HCT116 (cell line): ENCODE results near the gene PLD5. TPM values are rescaled to one million over a fixed set of nuclear protein-coding genes. Genes with fewer than 3 reads are reported as not detected.

ENCODE experiments used
- ATAC-seq: fragments of 200-7000 bp; cut with Tn5 transposase; 2 replicates; pipeline ENCODE4 v1.9.1; 2020; ENCODE audit warnings: mild to moderate bottlenecking, moderate library complexity
- BruUV-seq: library from RNA; stranded (reverse); fragments of 400-500 nt; replicated peaks from 2 replicates; lab custom pipeline; 2021; lab: Mats Ljungman, UMichigan
- CTCF ChIA-PET: fragments of 300-600 bp; sonication (Branson Sonifier 250); formaldehyde crosslinking; loops from one replicate; lab custom pipeline; 2021; ENCODE audit warnings: antibody characterized with exemption; lab: Charles Lee
- POLR2A ChIA-PET: fragments of 300-600, 350-600 bp; sonication (Branson Sonifier 250); formaldehyde crosslinking; loops from one replicate; lab custom pipeline; 2021; ENCODE audit warnings: antibody characterized with exemption; lab: Charles Lee
- RAD21 ChIA-PET, 2 experiments: fragments of 300-600 bp; sonication (Branson Sonifier 250); formaldehyde crosslinking; loops; one replicate each; lab custom pipeline; 2023; ENCODE audit warnings: low total read pairs in 2 of 2; ENCODE audit not compliant: uncharacterized antibody in 2 of 2, unreplicated experiment in 2 of 2, low non-redundant PET in 1 of 2; lab: Charles Lee
- DNase-seq: peaks from one replicate; pipeline ENCODE4 v3.0.0-alpha.2; 2010; ENCODE audit warnings: low read depth, low spot score
- H2AFZ ChIP-seq: fragments of 200-600 bp; shearing (Covaris generic), sonication (generic); 2 replicates; pipeline ENCODE4 v1.6.1; 2017; ENCODE audit warnings: low read depth, mixed run types, mixed read lengths, antibody characterized with exemption, low read length; ENCODE audit not compliant: poor library complexity, severe bottlenecking
- H3K27ac ChIP-seq: 2 replicates; pipeline ENCODE4 v1.5.1; 2012; ENCODE audit warnings: low read depth, low read length
- H3K27me3 ChIP-seq: fragments of 200-600 bp; sonication (generic); 2 replicates; pipeline ENCODE4 v1.6.1; 2016; ENCODE audit warnings: mixed run types, low read length, mixed read lengths; ENCODE audit not compliant: insufficient read depth
- H3K36me3 ChIP-seq, 2 experiments: fragments of 200-500 bp in 1 of 2; fragments of 200-600 bp in 1 of 2; sonication (Bioruptor generic) in 1 of 2; sonication (generic) in 1 of 2; 2 replicates each; pipeline versions ENCODE4 v1.5.1 to v1.6.1; 2014 to 2016; ENCODE audit warnings: low read length in 2 of 2, inconsistent platforms in 1 of 2, mixed read lengths in 1 of 2, mixed run types in 1 of 2; ENCODE audit not compliant: insufficient read depth in 2 of 2, control insufficient read depth in 1 of 2
- H3K4me1 ChIP-seq, 2 experiments: fragments of 200-600 bp in 1 of 2; sonication (generic) in 1 of 2; 2 replicates each; pipeline versions ENCODE4 v1.5.1 to v1.6.1; 2012 to 2017; ENCODE audit warnings: low read length in 2 of 2, inconsistent platforms in 1 of 2, mild to moderate bottlenecking in 1 of 2, mixed read lengths in 1 of 2, mixed run types in 1 of 2, moderate library complexity in 1 of 2; ENCODE audit not compliant: insufficient read depth in 2 of 2, control insufficient read depth in 1 of 2
- H3K4me2 ChIP-seq: fragments of 200-600 bp; sonication (generic); 2 replicates; pipeline ENCODE4 v1.6.1; 2017; ENCODE audit warnings: mixed run types, low read length, mixed read lengths
- H3K4me3 ChIP-seq, 2 experiments: fragments of 200-600 bp in 1 of 2; sonication (generic) in 1 of 2; replicated peaks in 1 of 2; 2 replicates each; pipeline ENCODE4 v1.5.1; 2011 to 2016; ENCODE audit warnings: low read length in 2 of 2, control low read depth in 1 of 2, low read depth in 1 of 2, mild to moderate bottlenecking in 1 of 2, mixed read lengths in 1 of 2, mixed run types in 1 of 2
- H3K79me2 ChIP-seq: fragments of 200-600 bp; sonication (generic); 2 replicates; pipeline ENCODE4 v1.6.1; 2017; ENCODE audit warnings: mild to moderate bottlenecking, mixed run types, low read length, moderate library complexity, mixed read lengths; ENCODE audit not compliant: insufficient read depth
- H3K9ac ChIP-seq: fragments of 200-600 bp; sonication (generic); 2 replicates; pipeline ENCODE4 v1.6.1; 2016; ENCODE audit warnings: low read length, mixed read lengths
- H3K9me2 ChIP-seq: fragments of 200-600 bp; sonication (generic), shearing (Covaris generic); 2 replicates; pipeline ENCODE4 v1.6.1; 2017; ENCODE audit warnings: mixed run types, mild to moderate bottlenecking, moderate library complexity; ENCODE audit not compliant: insufficient read depth
- H3K9me3 ChIP-seq, 2 experiments: fragments of 200-500 bp in 1 of 2; fragments of 200-600 bp in 1 of 2; sonication (Bioruptor generic) in 1 of 2; sonication (generic) in 1 of 2; 2 replicates each; pipeline ENCODE4 v1.6.1; 2014 to 2017; ENCODE audit warnings: low read length in 2 of 2, mixed read lengths in 2 of 2, inconsistent platforms in 1 of 2, low read depth in 1 of 2, mild to moderate bottlenecking in 1 of 2, mixed run types in 1 of 2, moderate library complexity in 1 of 2; ENCODE audit not compliant: control insufficient read depth in 1 of 2, insufficient read depth in 1 of 2
- H4K20me1 ChIP-seq: fragments of 200-600 bp; sonication (generic), shearing (Covaris generic); 2 replicates; pipeline ENCODE4 v1.6.1; 2017; ENCODE audit warnings: mixed run types, mild to moderate bottlenecking, moderate library complexity; ENCODE audit not compliant: insufficient read depth
- CBX3 ChIP-seq: IDR thresholded peaks from 2 replicates; pipeline ENCODE4 v1.6.1; 2012; ENCODE audit warnings: low read depth
- CEBPB ChIP-seq: IDR thresholded peaks from 2 replicates; pipeline ENCODE4 v1.6.1; 2012; ENCODE audit warnings: low read depth
- SRF ChIP-seq: IDR thresholded peaks from 2 replicates; pipeline ENCODE4 v1.6.1; 2012; ENCODE audit warnings: low read depth
- ZFX ChIP-seq: fragments of 450-650 bp; IDR thresholded peaks from 2 replicates; pipeline ENCODE4 v1.6.1; 2017
- intact Hi-C: fragments of 100-400 bp; cut with micrococcal nuclease; formaldehyde crosslinking; loops from 2 replicates; pipeline ENCODE4 v1.10.0; 2022
- total RNA-seq: library from RNA; stranded (reverse); gene quantifications from one replicate; pipeline ENCODE4 v1.2.1, GENCODE V29; 2021; ENCODE audit not compliant: unreplicated experiment
- TF ChIP-seq, protein P1 (sequence below): IDR thresholded peaks from 2 replicates; pipeline ENCODE4 v1.6.1; 2012
- TF ChIP-seq, protein P2 (sequence below): IDR thresholded peaks from 2 replicates; pipeline ENCODE4 v1.6.1; 2012; ENCODE audit warnings: low read depth
- TF ChIP-seq, protein P3 (sequence below): IDR thresholded peaks from 2 replicates; pipeline ENCODE4 v1.6.1; 2012

Gene PLD5
- total RNA-seq, 1 experiment from 2014 or later = not detected

DNA sequence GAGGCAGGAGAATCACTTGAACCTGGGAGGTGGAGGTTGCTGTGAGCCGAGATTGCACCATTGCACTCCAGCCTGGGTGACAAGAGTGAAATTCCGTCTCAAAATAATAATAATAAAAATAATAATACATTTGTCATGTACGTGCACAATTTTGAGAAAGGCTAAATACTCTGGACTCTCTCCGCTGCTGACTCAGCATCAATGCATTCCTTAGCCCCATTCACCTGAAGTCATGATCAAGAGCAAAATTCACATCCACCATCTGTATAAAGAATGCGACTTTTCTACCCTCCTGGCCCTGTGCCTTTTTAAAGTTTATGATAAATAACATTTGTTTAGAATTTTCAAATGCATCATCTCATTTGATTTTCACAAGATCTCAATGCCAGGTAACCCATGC lies 490.1 kb downstream of the PLD5 start:
- RAD21 ChIA-PET = no interaction called here

More for the DNA sequence above, 490.1 kb downstream of the PLD5 start:
- Histone ChIP-seq H3K36me3 (no peaks in the 10 kb centered on the region), H3K9me3 (no peaks in the 10 kb centered on the region), H3K79me2 (no peaks in the 10 kb centered on the region), H4K20me1 (no peaks in the 10 kb centered on the region), H3K9ac (no peak overlapping the region), H3K4me3 (no peak overlapping the region), H3K27me3 (peaks cover 7% of the 10 kb centered on the region; the same call in 1 of the 2 replicates), H3K4me1 (no peaks in the 10 kb centered on the region), H3K9me2 (no peaks in the 10 kb centered on the region), H3K4me2 (no peak overlapping the region), H3K27ac (no peak overlapping the region), H2AFZ (no peak overlapping the region)
- POLR2A ChIA-PET = no interaction called here
- ATAC-seq (no peak), DNase-seq (no peak)
- intact Hi-C loops = no loop called here
- no peak for TF ChIP-seq CBX3
- TF ChIP-seq SRF = no peak
- no peak for TF ChIP-seq CEBPB
- TF ChIP-seq, protein P1, sequence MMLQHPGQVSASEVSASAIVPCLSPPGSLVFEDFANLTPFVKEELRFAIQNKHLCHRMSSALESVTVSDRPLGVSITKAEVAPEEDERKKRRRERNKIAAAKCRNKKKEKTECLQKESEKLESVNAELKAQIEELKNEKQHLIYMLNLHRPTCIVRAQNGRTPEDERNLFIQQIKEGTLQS = no peak
- TF ChIP-seq ZFX = no peak
- TF ChIP-seq, protein P2, sequence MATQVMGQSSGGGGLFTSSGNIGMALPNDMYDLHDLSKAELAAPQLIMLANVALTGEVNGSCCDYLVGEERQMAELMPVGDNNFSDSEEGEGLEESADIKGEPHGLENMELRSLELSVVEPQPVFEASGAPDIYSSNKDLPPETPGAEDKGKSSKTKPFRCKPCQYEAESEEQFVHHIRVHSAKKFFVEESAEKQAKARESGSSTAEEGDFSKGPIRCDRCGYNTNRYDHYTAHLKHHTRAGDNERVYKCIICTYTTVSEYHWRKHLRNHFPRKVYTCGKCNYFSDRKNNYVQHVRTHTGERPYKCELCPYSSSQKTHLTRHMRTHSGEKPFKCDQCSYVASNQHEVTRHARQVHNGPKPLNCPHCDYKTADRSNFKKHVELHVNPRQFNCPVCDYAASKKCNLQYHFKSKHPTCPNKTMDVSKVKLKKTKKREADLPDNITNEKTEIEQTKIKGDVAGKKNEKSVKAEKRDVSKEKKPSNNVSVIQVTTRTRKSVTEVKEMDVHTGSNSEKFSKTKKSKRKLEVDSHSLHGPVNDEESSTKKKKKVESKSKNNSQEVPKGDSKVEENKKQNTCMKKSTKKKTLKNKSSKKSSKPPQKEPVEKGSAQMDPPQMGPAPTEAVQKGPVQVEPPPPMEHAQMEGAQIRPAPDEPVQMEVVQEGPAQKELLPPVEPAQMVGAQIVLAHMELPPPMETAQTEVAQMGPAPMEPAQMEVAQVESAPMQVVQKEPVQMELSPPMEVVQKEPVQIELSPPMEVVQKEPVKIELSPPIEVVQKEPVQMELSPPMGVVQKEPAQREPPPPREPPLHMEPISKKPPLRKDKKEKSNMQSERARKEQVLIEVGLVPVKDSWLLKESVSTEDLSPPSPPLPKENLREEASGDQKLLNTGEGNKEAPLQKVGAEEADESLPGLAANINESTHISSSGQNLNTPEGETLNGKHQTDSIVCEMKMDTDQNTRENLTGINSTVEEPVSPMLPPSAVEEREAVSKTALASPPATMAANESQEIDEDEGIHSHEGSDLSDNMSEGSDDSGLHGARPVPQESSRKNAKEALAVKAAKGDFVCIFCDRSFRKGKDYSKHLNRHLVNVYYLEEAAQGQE = no peak
- TF ChIP-seq, protein P3, sequence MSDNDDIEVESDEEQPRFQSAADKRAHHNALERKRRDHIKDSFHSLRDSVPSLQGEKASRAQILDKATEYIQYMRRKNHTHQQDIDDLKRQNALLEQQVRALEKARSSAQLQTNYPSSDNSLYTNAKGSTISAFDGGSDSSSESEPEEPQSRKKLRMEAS = no peak
- no TSS peak for BruUV-seq
- CTCF ChIA-PET = no interaction called here
